WTC11 (cell line): Measurements from ENCODE around the gene PEAR1. TPM values are rescaled to one million over a fixed set of nuclear protein-coding genes. Genes with fewer than 3 reads are reported as not detected.
A peak's percentile ranks its signal among the peaks of the same experiment; 100 is the strongest.

Experiments used
- ATAC-seq: fragments of 200-7000 bp; cut with Tn5 transposase; 2 replicates; pipeline ENCODE4 v1.10.0; 2021; ENCODE audit warnings: mild to moderate bottlenecking, moderate library complexity
- CTCF ChIA-PET: fragments of 300-600 bp; sonication (Branson Sonifier 250); formaldehyde crosslinking; loops from one replicate; lab custom pipeline; 2021; ENCODE audit warnings: antibody characterized with exemption; lab: Charles Lee
- POLR2A ChIA-PET: fragments of 350-600 bp; sonication (Branson Sonifier 250); formaldehyde crosslinking; loops from one replicate; lab custom pipeline; 2021; ENCODE audit warnings: antibody characterized with exemption; lab: Charles Lee
- DNase-seq: peaks from one replicate; pipeline ENCODE4 v3.0.0; 2021; ENCODE audit warnings: low spot score
- H3K27ac Mint-ChIP-seq: 2 replicates; pipeline ENCODE4 v1.8.0; 2021; ENCODE audit warnings: mixed read lengths
- H3K27me3 Mint-ChIP-seq: 2 replicates; pipeline ENCODE4 v1.8.0; 2021; ENCODE audit warnings: low read depth, mild to moderate bottlenecking, moderate library complexity, mixed read lengths
- H3K36me3 Mint-ChIP-seq: 2 replicates; pipeline ENCODE4 v1.8.0; 2021; ENCODE audit warnings: mixed read lengths
- H3K4me1 Mint-ChIP-seq: 2 replicates; pipeline ENCODE4 v1.8.0; 2022; ENCODE audit warnings: mixed read lengths
- H3K4me3 Mint-ChIP-seq: 2 replicates; pipeline ENCODE4 v1.8.0; 2021; ENCODE audit warnings: mild to moderate bottlenecking, moderate library complexity, mixed read lengths
- H3K9me3 Mint-ChIP-seq: 2 replicates; pipeline ENCODE4 v1.8.0; 2021; ENCODE audit warnings: mixed read lengths
- ATF2 ChIP-seq: sonication (generic); formaldehyde crosslinking; IDR thresholded peaks from 2 replicates; pipeline ENCODE4 v1.8.1; 2022; ENCODE audit warnings: low read depth, missing genetic modification reagents, borderline replicate concordance
- CREB1 ChIP-seq: sonication (generic); formaldehyde crosslinking; IDR thresholded peaks from 2 replicates; pipeline ENCODE4 v1.8.0; 2023; ENCODE audit warnings: mild to moderate bottlenecking, missing genetic modification reagents
- FOXJ3 ChIP-seq: sonication (generic); formaldehyde crosslinking; IDR thresholded peaks from 2 replicates; pipeline ENCODE4 v1.9.0; 2021; ENCODE audit warnings: missing genetic modification reagents, mild to moderate bottlenecking, borderline replicate concordance
- FOXK1 ChIP-seq: sonication (generic); formaldehyde crosslinking; IDR thresholded peaks from 2 replicates; pipeline ENCODE4 v1.8.0; 2022; ENCODE audit warnings: mild to moderate bottlenecking, moderate library complexity, missing genetic modification reagents
- FOXP1 ChIP-seq: sonication (generic); formaldehyde crosslinking; IDR thresholded peaks from 2 replicates; pipeline ENCODE4 v1.8.0; 2022; ENCODE audit warnings: missing genetic modification reagents, mild to moderate bottlenecking, moderate library complexity, borderline replicate concordance
- JUN ChIP-seq: sonication (generic); formaldehyde crosslinking; IDR thresholded peaks from 2 replicates; pipeline ENCODE4 v1.8.0; 2023; ENCODE audit warnings: mild to moderate bottlenecking, missing genetic modification reagents
- KAT7 ChIP-seq: sonication (generic); formaldehyde crosslinking; IDR thresholded peaks from 2 replicates; pipeline ENCODE4 v1.8.1; 2023; ENCODE audit warnings: missing genetic modification reagents, mild to moderate bottlenecking, borderline replicate concordance
- RELA ChIP-seq: sonication (generic); formaldehyde crosslinking; IDR thresholded peaks from 2 replicates; pipeline ENCODE4 v1.8.1; 2022; ENCODE audit warnings: missing genetic modification reagents, mild to moderate bottlenecking, borderline replicate concordance
- TP53 ChIP-seq: sonication (generic); formaldehyde crosslinking; IDR thresholded peaks from 2 replicates; pipeline ENCODE4 v1.8.1; 2023; ENCODE audit warnings: mild to moderate bottlenecking, missing genetic modification reagents
- ZNF263 ChIP-seq: sonication (generic); formaldehyde crosslinking; IDR thresholded peaks from 2 replicates; pipeline ENCODE4 v1.8.1; 2022; ENCODE audit warnings: low read depth, mild to moderate bottlenecking, moderate library complexity, missing genetic modification reagents
- total RNA-seq: library from RNA; stranded (reverse); gene quantifications from 3 replicates; pipeline ENCODE4 v1.2.3, GENCODE V29; 2021
- TF ChIP-seq, protein P1 (sequence below): sonication (generic); formaldehyde crosslinking; IDR thresholded peaks from 2 replicates; pipeline ENCODE4 v1.8.1; 2022; ENCODE audit warnings: missing genetic modification reagents, borderline replicate concordance
- TF ChIP-seq, protein P2 (sequence below): fragments of 200-600 bp; IDR thresholded peaks from 2 replicates; pipeline ENCODE4 v1.8.0; 2022; ENCODE audit warnings: antibody characterized with exemption
- TF ChIP-seq, protein P3 (sequence below): fragments of 250-450 bp; sonication (Bioruptor Pico); IDR thresholded peaks from 2 replicates; pipeline ENCODE4 v2.1.2; 2022; ENCODE audit warnings: mild to moderate bottlenecking, moderate library complexity
- TF ChIP-seq, protein P4 (sequence below): fragments of 250-450 bp; sonication (Bioruptor Pico); IDR thresholded peaks from 2 replicates; pipeline ENCODE4 v1.9.0; 2021; ENCODE audit warnings: mild to moderate bottlenecking, borderline replicate concordance
- TF ChIP-seq, protein P5 (sequence below): sonication (generic); formaldehyde crosslinking; IDR thresholded peaks from 2 replicates; pipeline ENCODE4 v1.8.0; 2022; ENCODE audit warnings: missing genetic modification reagents

Gene PEAR1
- total RNA-seq, 1 experiment from 2014 or later, result 1.6 TPM

GRCh38 chr1:156928043-156928602, 34.6 kb downstream of the PEAR1 start:
- no peak overlapping the region for H3K27ac Mint-ChIP-seq
- DNase-seq, result no peak
- POLR2A ChIA-PET, result interaction anchor here (1.0 kb wide), 1 partner anchor 176 kb away, joined by 3 read pairs; no protein-coding TSS in a partner anchor
- CTCF ChIA-PET, result interaction anchor here (0.6 to 11.9 kb wide), 53 partner anchors 8 to 1113 kb away, joined by 3 to 233 read pairs (median 5); partner anchors contain the start of genes CRABP2, HAPLN2, INSRR and ISG20L2
- H3K4me3 Mint-ChIP-seq, result peak overlapping the region; percentile 68
- TF ChIP-seq, protein P1, sequence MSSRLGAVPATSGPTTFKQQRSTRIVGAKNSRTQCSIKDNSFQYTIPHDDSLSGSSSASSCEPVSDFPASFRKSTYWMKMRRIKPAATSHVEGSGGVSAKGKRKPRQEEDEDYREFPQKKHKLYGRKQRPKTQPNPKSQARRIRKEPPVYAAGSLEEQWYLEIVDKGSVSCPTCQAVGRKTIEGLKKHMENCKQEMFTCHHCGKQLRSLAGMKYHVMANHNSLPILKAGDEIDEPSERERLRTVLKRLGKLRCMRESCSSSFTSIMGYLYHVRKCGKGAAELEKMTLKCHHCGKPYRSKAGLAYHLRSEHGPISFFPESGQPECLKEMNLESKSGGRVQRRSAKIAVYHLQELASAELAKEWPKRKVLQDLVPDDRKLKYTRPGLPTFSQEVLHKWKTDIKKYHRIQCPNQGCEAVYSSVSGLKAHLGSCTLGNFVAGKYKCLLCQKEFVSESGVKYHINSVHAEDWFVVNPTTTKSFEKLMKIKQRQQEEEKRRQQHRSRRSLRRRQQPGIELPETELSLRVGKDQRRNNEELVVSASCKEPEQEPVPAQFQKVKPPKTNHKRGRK, result peak; percentile 71; the same call in 1 of the 2 replicates
- no peak for TF ChIP-seq TP53 (CRISPR knock-in tag)
- TF ChIP-seq, protein P2, sequence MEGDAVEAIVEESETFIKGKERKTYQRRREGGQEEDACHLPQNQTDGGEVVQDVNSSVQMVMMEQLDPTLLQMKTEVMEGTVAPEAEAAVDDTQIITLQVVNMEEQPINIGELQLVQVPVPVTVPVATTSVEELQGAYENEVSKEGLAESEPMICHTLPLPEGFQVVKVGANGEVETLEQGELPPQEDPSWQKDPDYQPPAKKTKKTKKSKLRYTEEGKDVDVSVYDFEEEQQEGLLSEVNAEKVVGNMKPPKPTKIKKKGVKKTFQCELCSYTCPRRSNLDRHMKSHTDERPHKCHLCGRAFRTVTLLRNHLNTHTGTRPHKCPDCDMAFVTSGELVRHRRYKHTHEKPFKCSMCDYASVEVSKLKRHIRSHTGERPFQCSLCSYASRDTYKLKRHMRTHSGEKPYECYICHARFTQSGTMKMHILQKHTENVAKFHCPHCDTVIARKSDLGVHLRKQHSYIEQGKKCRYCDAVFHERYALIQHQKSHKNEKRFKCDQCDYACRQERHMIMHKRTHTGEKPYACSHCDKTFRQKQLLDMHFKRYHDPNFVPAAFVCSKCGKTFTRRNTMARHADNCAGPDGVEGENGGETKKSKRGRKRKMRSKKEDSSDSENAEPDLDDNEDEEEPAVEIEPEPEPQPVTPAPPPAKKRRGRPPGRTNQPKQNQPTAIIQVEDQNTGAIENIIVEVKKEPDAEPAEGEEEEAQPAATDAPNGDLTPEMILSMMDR, result 0 out of 2 replicates have a peak, but pooled peaks have one; percentile 1
- TF ChIP-seq FOXP1 (CRISPR knock-in tag), result no peak
- no peak for TF ChIP-seq FOXJ3 (CRISPR knock-in tag)
- H3K27me3 Mint-ChIP-seq, result peaks cover 84% of the 10 kb centered on the region
- H3K36me3 Mint-ChIP-seq, result no peaks in the 10 kb centered on the region
- H3K4me1 Mint-ChIP-seq, result peaks cover 19% of the 10 kb centered on the region
- no peak for ATAC-seq
- H3K9me3 Mint-ChIP-seq, result no peaks in the 10 kb centered on the region

DNA sequence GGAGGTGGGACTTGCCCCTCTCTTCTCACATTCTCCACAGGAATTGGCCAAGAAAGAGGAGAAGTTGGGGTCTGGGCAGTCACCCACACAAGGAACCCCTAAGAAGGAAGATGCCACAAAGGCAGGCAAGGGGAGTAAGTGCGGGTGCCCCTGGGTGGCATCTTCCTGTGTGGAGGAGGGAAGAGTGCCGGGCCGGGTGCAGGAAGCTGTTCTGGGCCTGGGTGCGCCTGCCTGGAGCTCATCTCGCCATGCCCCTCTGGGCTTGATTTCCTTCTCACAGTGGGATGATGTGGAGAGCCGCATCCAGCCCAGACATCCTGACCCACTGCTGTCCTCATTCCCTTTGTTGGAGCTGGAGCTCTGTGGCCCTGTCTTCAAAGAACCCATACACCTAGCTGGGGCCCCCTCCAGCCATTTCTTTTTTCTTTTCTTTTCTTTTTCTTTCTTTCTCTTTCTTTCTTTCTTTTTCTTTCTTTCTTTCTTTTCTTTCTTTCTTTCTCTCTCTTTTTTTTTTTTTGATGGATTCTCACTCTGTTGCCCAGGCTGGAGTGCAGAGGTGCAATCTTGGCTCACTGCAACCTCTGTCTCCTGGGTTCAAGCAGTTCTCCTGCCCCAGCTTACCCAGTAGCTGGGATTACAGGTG, 36.2 kb downstream of the PEAR1 start:
- H3K4me1 Mint-ChIP-seq, result peaks cover 17% of the 10 kb centered on the region
- H3K4me3 Mint-ChIP-seq, result no peak overlapping the region

More for the DNA sequence above, 36.2 kb downstream of the PEAR1 start:
- H3K27ac Mint-ChIP-seq, result no peak overlapping the region
- ATAC-seq (no peak), DNase-seq (no peak)
- H3K36me3 Mint-ChIP-seq, result no peaks in the 10 kb centered on the region
- no peaks in the 10 kb centered on the region for H3K9me3 Mint-ChIP-seq
- ChIA-PET CTCF (interaction anchor here (0.9 to 11.9 kb wide), 6 partner anchors 12 to 91 kb away, joined by 3 to 233 read pairs (median 12); partner anchors contain the start of gene PEAR1), POLR2A (interaction anchor here (0.6 kb wide), 1 partner anchor 1105 kb away, joined by 3 read pairs; no protein-coding TSS in a partner anchor)
- H3K27me3 Mint-ChIP-seq, result peaks cover 68% of the 10 kb centered on the region
- TF ChIP-seq JUN (CRISPR knock-in tag), result no peak
- TF ChIP-seq, protein P3, sequence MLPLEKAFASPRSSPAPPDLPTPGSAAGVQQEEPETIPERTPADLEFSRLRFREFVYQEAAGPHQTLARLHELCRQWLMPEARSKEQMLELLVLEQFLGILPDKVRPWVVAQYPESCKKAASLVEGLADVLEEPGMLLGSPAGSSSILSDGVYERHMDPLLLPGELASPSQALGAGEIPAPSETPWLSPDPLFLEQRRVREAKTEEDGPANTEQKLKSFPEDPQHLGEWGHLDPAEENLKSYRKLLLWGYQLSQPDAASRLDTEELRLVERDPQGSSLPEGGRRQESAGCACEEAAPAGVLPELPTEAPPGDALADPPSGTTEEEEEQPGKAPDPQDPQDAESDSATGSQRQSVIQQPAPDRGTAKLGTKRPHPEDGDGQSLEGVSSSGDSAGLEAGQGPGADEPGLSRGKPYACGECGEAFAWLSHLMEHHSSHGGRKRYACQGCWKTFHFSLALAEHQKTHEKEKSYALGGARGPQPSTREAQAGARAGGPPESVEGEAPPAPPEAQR (CRISPR knock-in tag), result no peak
- TF ChIP-seq ZNF263 (CRISPR knock-in tag), result no peak
- TF ChIP-seq, protein P1, result no peak
- TF ChIP-seq, protein P4, sequence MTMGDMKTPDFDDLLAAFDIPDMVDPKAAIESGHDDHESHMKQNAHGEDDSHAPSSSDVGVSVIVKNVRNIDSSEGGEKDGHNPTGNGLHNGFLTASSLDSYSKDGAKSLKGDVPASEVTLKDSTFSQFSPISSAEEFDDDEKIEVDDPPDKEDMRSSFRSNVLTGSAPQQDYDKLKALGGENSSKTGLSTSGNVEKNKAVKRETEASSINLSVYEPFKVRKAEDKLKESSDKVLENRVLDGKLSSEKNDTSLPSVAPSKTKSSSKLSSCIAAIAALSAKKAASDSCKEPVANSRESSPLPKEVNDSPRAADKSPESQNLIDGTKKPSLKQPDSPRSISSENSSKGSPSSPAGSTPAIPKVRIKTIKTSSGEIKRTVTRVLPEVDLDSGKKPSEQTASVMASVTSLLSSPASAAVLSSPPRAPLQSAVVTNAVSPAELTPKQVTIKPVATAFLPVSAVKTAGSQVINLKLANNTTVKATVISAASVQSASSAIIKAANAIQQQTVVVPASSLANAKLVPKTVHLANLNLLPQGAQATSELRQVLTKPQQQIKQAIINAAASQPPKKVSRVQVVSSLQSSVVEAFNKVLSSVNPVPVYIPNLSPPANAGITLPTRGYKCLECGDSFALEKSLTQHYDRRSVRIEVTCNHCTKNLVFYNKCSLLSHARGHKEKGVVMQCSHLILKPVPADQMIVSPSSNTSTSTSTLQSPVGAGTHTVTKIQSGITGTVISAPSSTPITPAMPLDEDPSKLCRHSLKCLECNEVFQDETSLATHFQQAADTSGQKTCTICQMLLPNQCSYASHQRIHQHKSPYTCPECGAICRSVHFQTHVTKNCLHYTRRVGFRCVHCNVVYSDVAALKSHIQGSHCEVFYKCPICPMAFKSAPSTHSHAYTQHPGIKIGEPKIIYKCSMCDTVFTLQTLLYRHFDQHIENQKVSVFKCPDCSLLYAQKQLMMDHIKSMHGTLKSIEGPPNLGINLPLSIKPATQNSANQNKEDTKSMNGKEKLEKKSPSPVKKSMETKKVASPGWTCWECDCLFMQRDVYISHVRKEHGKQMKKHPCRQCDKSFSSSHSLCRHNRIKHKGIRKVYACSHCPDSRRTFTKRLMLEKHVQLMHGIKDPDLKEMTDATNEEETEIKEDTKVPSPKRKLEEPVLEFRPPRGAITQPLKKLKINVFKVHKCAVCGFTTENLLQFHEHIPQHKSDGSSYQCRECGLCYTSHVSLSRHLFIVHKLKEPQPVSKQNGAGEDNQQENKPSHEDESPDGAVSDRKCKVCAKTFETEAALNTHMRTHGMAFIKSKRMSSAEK (CRISPR knock-in tag), result no peak
- TF ChIP-seq CREB1, result no peak
- TF ChIP-seq RELA (CRISPR knock-in tag), result no peak
- no peak for TF ChIP-seq KAT7 (CRISPR knock-in tag)
- TF ChIP-seq, protein P5, sequence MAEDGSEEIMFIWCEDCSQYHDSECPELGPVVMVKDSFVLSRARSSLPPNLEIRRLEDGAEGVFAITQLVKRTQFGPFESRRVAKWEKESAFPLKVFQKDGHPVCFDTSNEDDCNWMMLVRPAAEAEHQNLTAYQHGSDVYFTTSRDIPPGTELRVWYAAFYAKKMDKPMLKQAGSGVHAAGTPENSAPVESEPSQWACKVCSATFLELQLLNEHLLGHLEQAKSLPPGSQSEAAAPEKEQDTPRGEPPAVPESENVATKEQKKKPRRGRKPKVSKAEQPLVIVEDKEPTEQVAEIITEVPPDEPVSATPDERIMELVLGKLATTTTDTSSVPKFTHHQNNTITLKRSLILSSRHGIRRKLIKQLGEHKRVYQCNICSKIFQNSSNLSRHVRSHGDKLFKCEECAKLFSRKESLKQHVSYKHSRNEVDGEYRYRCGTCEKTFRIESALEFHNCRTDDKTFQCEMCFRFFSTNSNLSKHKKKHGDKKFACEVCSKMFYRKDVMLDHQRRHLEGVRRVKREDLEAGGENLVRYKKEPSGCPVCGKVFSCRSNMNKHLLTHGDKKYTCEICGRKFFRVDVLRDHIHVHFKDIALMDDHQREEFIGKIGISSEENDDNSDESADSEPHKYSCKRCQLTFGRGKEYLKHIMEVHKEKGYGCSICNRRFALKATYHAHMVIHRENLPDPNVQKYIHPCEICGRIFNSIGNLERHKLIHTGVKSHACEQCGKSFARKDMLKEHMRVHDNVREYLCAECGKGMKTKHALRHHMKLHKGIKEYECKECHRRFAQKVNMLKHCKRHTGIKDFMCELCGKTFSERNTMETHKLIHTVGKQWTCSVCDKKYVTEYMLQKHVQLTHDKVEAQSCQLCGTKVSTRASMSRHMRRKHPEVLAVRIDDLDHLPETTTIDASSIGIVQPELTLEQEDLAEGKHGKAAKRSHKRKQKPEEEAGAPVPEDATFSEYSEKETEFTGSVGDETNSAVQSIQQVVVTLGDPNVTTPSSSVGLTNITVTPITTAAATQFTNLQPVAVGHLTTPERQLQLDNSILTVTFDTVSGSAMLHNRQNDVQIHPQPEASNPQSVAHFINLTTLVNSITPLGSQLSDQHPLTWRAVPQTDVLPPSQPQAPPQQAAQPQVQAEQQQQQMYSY (CRISPR knock-in tag), result no peak
- TF ChIP-seq FOXK1, result no peak
- TF ChIP-seq ATF2, result no peak
- TF ChIP-seq, all 79 proteins: peak for 0
